HFF-Myc (cell line): ENCODE data around the gene DDX28.

Source experiments
- DNase-seq: peaks from one replicate; pipeline ENCODE4 v3.0.0-alpha.2; 2011; ENCODE audit warnings: low read depth; ENCODE audit errors: extremely low read depth
- H3K4me3 ChIP-seq: replicated peaks from 2 replicates; pipeline ENCODE4 v1.5.1; 2011; ENCODE audit warnings: low read depth, mild to moderate bottlenecking, control low read depth, low read length
- TF ChIP-seq, protein P1 (sequence below): IDR thresholded peaks from 2 replicates; pipeline ENCODE4 v1.5.1; 2012; ENCODE audit warnings: mild to moderate bottlenecking, low read depth, low read length, control low read depth; ENCODE audit errors: missing control alignments

The DDX28 gene

GRCh38 chr16:68055395-68055794 is 32.4 kb upstream of the DDX28 start:
- TF ChIP-seq, protein P1, sequence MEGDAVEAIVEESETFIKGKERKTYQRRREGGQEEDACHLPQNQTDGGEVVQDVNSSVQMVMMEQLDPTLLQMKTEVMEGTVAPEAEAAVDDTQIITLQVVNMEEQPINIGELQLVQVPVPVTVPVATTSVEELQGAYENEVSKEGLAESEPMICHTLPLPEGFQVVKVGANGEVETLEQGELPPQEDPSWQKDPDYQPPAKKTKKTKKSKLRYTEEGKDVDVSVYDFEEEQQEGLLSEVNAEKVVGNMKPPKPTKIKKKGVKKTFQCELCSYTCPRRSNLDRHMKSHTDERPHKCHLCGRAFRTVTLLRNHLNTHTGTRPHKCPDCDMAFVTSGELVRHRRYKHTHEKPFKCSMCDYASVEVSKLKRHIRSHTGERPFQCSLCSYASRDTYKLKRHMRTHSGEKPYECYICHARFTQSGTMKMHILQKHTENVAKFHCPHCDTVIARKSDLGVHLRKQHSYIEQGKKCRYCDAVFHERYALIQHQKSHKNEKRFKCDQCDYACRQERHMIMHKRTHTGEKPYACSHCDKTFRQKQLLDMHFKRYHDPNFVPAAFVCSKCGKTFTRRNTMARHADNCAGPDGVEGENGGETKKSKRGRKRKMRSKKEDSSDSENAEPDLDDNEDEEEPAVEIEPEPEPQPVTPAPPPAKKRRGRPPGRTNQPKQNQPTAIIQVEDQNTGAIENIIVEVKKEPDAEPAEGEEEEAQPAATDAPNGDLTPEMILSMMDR, result no peak

GRCh38 chr16:68049449-68049848 is 26.4 kb upstream of the DDX28 start:
- TF ChIP-seq, protein P1, result no peak
- no peak for DNase-seq
- no peak overlapping the region for H3K4me3 ChIP-seq

More at GRCh38 chr16:68055395-68055794, 32.4 kb upstream of the DDX28 start:
- no peak overlapping the region for H3K4me3 ChIP-seq
- DNase-seq, result no peak

- TF ChIP-seq, protein P1, result no peak
- no peak overlapping the region for H3K4me3 ChIP-seq
- DNase-seq, result no peak
Measured at GRCh38 chr16:68047987-68048386, 25.0 kb upstream of the DDX28 start.

- no peak overlapping the region for H3K4me3 ChIP-seq
- TF ChIP-seq, protein P1, result no peak
- peak; percentile 17 for DNase-seq
Measured at GRCh38 chr16:68046106-68046505, 23.1 kb upstream of the DDX28 start.

- no peak for DNase-seq
Measured at GRCh38 chr16:68041783-68042182, 18.8 kb upstream of the DDX28 start.

GRCh38 chr16:68040506-68041288 is 17.7 kb upstream of the DDX28 start:
- H3K4me3 ChIP-seq, result no peak overlapping the region
- peak; percentile 16 for DNase-seq
- TF ChIP-seq, protein P1, result peak; percentile 91

More at GRCh38 chr16:68041783-68042182, 18.8 kb upstream of the DDX28 start:
- TF ChIP-seq, protein P1, result no peak
- no peak overlapping the region for H3K4me3 ChIP-seq
